GM19099 (cell line): ENCODE data around the gene SLC9A3.

ENCODE experiments used
- POLR2A ChIP-seq: IDR thresholded peaks from 3 replicates; pipeline ENCODE4 v1.6.1; 2011; ENCODE audit warnings: low read depth; ENCODE audit not compliant: insufficient read length; ENCODE audit errors: extremely low read depth

The SLC9A3 gene

DNA sequence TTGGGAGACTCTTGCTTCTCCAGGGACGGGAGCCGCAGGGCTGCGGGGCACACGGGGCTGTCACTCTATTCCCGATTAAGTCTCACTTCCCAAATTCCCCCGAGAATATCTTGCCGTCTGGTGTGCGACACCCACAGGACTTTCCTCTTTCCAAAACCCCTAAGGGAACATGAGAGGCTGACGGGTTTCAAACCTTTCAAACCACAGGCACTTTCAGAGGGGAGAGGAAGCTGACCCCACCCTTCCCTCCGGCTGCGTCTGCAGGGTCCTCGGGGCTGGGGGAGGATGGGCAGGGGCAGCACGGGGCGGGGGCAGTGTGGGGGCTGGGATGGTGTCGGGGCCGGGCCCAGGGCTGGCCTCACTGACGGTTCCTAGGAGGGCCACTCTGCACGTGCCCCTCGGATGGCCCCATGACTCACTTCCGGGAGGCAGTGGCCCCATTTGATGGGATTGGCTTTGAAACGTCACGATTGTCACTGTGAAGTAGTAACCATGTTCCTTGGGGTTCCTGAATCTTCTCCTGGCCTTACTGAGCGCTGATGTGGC, 38.2 kb downstream of the SLC9A3 start:
- TF ChIP-seq POLR2A: no peak

DNA sequence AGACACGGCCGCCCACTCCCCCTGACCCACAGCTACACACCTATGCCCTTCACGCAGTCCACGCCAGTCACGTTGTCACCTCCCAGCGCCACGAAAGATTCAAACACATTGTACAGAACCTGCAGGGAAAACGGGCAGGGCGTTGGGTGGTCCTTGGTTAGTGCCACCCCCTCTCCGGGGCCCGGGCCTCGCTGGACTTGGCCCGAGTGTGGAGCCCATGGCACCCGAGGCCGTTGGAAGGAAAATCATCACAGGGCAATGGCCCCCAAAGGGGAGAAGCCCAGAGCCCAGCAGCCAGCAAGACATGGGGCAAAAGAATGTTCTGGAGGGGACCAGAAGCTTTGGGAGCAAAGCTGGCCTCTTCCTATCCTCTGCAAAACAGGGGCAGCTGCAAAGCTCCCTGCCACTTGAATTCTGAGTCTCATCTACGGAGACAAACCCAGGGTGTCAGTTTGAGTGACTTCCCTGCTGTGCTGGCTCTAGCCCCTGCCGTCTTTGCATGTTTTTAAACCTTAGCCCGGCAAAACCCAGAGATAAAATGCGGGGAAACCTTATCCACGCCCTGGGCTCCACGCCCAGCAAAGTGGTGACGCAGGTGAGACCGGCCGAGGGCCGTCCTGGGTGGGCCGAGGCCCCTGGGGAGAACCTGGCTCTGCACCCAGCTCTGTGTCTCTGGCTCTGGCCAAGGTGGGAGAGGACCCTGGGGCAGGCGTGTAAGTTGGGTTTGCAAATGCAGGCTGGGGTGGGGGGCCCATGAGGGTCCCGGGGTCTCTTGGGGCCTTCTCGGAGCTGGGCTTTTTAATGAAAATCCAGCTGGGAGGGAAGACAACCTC, 38.9 kb downstream of the SLC9A3 start:
- TF ChIP-seq POLR2A: no peak

DNA sequence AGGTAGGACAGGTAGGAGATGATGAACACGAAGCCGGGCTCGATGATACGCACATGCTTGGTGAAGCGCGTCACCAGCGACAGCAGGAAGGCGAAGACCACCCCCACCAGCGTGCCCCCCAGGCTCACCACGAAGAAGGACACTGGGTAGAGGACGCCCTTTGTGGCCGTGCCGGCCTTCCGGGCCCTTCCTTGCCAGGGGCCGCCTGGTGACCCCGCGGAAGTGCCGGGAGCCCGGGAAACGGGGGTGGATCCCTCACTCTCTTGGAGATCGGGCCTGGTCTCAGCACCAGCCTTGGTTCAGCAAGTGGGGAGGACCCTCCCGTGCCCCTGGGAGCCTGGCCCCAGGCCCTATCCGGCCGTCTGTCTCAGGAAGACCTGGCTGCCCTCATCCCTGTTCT, 39.7 kb downstream of the SLC9A3 start:
- no peak for TF ChIP-seq POLR2A

DNA sequence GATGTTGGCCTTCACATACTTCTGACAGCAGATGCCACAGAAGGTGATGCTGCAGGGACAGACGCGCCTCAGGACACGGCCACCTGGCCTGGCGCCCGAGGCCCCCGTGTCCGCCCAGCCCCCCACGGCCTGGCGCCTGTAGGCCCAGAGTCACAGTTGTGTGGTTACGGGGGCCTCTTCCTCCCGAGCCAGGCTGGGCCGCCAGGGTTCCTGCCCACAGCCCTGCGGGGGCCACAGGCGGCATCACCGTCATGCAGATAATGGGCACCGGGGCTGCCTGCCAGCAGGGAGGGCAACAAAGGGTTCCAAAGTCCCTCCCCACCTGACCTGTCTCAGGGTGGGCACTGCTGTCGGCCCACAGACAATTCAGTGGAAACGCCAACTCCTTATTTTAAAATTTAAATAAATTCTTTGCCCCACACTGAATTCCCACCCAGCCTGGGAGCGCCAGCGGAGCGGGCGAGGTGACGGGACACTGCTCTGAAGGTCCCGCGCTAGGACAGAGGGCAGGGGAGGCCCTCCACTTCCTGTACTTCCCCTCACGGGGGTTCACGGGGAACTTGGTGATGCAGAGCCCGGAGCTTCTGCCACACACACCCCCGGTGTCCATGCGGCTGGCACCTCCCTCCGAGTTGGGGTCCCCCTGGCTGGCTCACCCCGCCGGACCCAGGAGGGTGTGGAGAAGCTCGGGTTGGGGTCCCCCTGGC, 40.7 kb downstream of the SLC9A3 start:
- no peak for TF ChIP-seq POLR2A

DNA sequence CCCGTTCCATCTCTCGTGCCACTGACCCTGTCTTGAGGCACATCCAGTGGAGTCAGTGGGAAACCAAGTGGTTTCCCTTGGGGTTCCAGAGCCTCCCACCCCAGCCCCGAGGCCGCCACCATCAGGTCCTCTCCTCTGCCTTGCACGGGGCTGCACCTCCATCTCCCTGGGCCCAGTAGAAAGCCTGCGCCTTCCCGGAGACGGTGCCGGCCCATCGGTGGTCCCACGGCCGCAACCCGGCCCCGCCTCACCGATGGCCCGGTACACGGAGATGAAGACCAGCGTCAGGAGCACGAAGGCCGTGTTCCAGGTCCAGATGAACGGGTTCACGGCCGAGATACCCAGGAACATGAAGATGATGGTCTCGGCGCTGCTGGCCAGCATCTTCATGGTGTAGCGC, 41.2 kb downstream of the SLC9A3 start:
- TF ChIP-seq POLR2A: no peak

DNA sequence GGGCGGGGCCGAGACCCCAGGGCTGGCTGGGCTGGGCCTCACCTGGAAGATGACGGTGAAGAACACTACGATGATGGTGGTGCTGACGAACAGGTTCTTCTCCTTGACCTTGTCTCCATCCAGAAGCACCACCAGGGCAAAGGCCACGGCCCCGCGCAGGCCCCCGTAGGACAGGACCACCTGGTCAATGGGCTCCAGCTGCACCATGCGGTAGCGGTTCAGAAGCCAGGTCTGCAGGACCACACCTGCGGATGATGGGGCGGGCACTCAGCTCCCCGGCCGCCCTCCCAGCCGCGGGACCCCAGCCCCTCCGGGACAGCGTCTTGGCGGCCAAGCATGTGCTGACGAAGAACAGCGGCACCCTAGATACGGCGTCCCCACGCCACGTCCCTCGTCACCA, 41.7 kb downstream of the SLC9A3 start:
- TF ChIP-seq POLR2A: no peak

DNA sequence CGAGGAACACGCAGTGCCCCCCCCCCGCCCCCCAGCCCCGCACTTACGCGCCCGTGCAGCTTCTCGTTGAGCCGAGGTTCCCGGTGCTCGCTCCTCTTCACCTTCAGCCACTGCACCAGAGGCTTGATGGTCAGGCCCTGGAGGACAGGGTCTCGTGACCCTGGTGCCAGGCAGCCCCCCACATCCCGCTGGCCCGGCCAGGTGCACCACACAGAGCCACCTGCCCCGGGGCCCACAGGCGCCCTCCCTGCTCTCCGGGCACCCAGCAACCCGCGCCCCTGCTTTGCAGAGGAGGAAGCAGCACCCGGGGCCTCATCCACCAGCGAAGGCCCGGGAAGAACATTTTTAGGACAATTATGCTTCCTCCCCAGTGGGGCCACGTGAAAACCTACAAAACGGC, 42.2 kb downstream of the SLC9A3 start:
- TF ChIP-seq POLR2A: no peak

DNA sequence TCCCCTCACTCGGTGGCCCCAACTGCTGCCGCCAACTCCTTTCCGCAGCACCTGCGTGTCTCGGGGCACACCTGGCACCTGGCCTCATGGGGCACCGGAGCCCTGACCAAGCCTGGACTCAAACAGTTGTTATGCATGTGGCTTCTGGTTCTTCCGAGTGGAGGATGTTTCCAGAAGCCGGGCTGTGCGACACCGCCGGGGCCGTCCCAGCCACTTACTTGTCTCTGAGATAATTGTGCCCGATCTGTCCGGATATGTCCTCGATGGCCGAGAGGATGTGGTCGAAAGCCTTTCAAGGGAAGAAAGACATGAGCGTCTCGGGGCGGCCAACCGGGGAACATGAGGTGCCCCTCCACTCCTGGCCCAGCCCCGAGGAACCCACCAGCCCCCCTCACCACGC, 42.9 kb downstream of the SLC9A3 start:
- no peak for TF ChIP-seq POLR2A

DNA sequence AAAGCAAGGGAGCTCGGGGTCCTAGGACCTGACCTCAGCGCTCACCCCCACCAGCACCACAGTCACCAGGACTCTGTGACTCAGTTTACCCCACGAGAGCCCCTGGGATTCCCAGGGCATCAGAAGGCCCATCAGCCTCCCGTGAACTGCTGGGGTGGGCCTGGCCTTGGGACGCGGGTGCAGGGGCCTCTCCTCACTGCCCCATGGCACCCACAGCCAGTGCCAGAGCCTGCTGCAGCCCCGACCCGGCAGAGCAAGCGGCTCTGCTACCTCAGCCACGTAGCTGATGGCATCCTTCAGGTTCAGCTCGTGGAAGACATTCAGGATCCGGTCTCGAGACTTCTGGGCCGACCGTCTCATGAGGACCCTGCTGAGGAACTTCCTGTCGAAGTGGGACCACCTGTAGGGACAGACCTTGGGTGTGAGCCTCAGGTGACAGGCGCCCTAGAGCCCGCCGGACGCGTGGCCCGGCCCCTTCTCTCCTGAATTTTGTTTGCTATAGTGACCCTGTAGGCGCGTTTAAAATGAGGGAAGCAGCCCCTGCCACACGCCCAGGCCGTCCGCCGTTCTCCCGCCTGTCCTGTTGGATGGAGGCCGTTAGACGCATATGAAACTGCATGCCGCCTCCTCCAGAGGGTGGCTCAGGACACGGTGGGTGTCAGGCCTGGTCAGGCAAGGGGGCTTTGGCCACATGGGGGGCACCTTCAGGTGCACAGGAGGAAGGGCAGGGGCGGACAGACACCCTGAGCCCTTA, 44.5 kb downstream of the SLC9A3 start:
- no peak for TF ChIP-seq POLR2A

DNA sequence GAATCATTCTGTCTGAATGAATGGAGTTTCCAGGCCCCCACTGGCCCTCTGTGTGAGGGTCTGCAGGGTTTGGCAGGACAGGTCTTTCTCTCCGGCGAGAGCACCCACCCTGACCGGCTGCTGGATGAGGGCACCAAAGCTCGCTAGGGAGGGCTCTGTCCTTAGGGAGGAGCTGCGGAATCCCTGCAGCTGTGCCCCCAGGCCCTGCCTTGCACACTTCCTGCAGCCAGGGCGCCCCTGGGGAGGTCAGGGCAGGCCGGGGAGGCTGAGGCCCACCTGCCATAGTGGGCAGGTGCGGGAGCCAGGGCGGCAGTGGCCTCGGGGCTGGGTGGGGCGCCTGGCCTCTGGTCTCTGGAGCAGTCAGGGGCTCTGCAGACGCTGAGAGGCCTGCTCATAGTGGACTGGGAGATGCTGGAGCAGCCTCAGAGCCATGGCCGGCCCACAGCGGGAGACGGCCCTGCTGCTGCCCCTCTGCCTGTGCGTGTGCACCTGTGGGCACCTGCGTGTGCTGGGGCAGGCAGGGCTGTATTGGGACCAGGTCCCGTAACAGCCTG, 45.2 kb downstream of the SLC9A3 start:
- TF ChIP-seq POLR2A: no peak

DNA sequence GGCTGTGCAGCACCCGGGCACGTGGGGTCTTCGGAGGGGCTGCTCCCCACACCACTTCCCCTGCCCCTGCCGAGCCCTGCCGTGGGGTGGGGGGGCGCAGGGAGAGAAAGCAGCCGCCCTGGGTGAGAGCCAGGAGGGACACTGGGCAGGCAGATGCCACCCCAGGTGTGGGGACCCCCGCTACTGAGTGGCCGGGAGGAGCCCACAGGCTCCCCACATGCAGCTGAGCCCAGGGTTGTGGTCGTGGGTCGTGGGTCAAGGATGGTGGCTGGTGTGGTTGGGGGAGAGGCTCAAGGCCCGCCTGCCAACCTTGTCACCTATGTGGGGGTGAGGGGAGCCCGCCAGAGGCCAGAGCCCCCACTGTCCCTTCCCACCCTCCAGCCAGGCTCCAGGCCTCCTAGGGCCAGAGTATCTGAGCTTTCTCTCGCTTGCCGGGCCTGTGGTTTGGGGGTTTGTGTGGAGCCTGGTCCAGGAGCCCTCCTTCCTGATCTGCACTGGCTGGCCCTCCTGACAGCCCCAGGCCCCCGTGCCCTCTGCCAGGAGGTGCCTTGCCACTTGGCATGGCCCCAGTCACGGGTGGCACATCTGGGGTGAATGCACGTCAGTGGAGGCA, 45.8 kb downstream of the SLC9A3 start:
- no peak for TF ChIP-seq POLR2A

DNA sequence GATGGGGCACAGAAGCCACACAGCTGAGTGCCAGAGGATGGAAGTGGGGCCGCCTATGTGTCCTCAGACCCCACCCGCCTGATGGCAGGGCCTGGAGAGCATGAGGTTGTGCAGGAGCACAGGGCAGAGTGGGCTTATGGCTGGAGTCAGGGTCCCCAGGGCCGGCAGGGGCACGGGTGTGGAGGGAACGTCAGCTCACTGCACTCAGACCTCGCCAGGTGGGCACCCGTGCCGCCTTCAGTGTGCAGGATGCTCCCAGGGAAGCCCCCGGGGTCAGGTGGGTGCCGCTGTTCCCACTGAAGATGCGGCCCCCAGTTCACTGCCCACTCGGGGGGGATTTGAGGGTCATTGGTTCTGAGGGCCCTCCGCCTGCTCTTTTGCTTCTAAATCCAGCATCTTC, 46.4 kb downstream of the SLC9A3 start:
- no peak for TF ChIP-seq POLR2A

DNA sequence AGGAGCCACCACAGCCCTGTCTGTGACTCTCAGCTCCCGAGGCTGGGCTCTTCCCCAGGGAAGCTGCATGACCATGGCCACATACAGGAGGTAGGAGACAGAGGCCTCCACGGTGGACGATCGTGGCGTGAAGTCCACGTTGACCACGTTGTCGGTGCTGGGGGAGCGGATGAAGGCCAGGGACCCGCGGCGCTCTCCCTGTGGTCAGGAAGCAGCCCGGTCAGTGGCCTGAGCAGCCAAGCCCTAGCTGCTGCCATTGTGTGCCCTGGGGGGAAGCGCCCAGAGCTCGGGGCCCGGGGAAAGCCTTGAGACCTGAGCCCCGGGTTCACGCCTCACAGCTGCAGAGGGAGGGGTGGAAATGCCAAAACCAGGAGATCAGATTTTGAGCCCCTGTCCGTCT, 47.0 kb downstream of the SLC9A3 start:
- TF ChIP-seq POLR2A: no peak

DNA sequence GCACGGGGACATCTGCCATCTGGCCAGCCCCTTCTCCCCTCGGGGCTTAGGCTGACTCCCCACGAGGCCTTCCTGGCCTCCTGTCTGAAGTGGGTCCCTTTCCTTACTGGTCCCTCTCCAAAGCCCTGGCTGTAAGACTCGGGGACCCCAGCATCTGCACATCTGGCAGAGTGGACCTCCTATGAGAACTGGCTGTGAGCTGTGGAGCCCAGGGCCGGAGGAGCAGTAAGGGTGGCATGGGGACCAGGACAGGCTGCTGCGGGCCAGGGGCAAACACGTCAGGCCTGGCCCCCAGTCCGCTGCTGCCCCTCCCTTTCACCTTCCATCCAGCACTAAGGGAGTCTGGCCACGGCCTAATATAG, 47.5 kb downstream of the SLC9A3 start:
- no peak for TF ChIP-seq POLR2A
